Measurements from ENCODE around the gene PEX3.

PEX3 gene

GRCh38 chr6:143496974-143497373 is 46.4 kb downstream of the PEX3 start:
- DNase-seq, result no peak
- no peak overlapping the region for H3K14ac ChIP-seq (ENCODE audit: low read length)
- H2AK5ac ChIP-seq (ENCODE audit: low read length), result no peak overlapping the region
- H2BK5ac ChIP-seq (ENCODE audit: low read depth, low read length, poor library complexity), result no peak overlapping the region
- no peak overlapping the region for H3K4ac ChIP-seq (ENCODE audit: low read depth, low read length)
- no peak overlapping the region for H2AFZ ChIP-seq (ENCODE audit: insufficient read depth, low read length, poor library complexity)
- H2BK120ac ChIP-seq (ENCODE audit: insufficient read depth, low read length, poor library complexity), result no peak overlapping the region
- H4K12ac ChIP-seq (ENCODE audit: low read depth, low read length), result no peak overlapping the region
- peaks cover 5 to 9% of the 10 kb centered on the region in 2 experiments for H3K36me3 ChIP-seq (ENCODE audit: control insufficient read depth in 1 of 2, insufficient read depth in 2 of 2, low read length in 2 of 2)
- no peak overlapping the region for H4K8ac ChIP-seq (ENCODE audit: low read depth, low read length)
- no peak overlapping the region for H3K27ac ChIP-seq (ENCODE audit: low read depth, low read length)
- no peak overlapping the region for H3K23ac ChIP-seq (ENCODE audit: low read length)
- no peak overlapping the region for H3K9ac ChIP-seq (ENCODE audit: low read length)
- no CpG with 5 or more reads among the region's 1 CpG for WGBS (ENCODE audit: extremely low coverage, insufficient coverage, insufficient read length)
- H2BK12ac ChIP-seq (ENCODE audit: low read length), result no peak overlapping the region
- H3K9me3 ChIP-seq (ENCODE audit: insufficient read depth, low read depth, low read length), result no peaks in the 10 kb centered on the region
- H3K4me1 ChIP-seq (ENCODE audit: control insufficient read depth in 1 of 2, insufficient read depth in 2 of 2, low read length in 2 of 2), result no peaks in the 10 kb centered on the region
- no peaks in the 10 kb centered on the region for H3K79me1 ChIP-seq (ENCODE audit: low read length)
- no peak overlapping the region for H3K4me3 ChIP-seq (ENCODE audit: low read depth, low read length)
- H3K27me3 ChIP-seq (ENCODE audit: insufficient read depth, low read length), result no peaks in the 10 kb centered on the region
- H3K79me2 ChIP-seq (ENCODE audit: control insufficient read depth, insufficient read depth, low read length, poor library complexity), result no peaks in the 10 kb centered on the region
- H3K18ac ChIP-seq (ENCODE audit: low read length), result no peak overlapping the region
- H4K91ac ChIP-seq (ENCODE audit: low read depth, low read length), result no peak overlapping the region
- no peak overlapping the region for H3K4me2 ChIP-seq (ENCODE audit: low read length)

DNA sequence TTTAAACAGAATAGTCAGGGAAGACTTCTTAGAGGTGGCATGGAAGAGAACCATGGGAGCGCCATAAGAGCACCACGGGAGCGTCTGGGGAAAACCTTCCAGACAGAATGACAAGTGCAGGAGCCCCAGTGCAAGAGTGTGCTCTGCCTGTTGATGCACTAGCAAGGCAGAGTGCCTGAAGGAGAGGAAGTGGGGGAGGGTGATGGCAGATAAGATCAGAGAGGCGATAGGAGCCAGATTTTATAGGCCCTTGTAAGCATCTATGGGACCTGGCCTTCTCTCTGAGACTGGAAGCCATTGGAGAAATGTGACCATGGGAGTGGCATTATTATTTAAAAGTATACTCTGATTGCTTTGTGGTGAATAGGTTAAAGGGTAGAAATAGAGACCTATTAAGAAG is 47.8 kb downstream of the PEX3 start:
- H2AK5ac ChIP-seq (ENCODE audit: low read length), result no peak overlapping the region
- no peak overlapping the region for H3K9ac ChIP-seq (ENCODE audit: low read length)
- H4K8ac ChIP-seq (ENCODE audit: low read depth, low read length), result no peak overlapping the region
- H3K9me3 ChIP-seq (ENCODE audit: insufficient read depth, low read depth, low read length), result no peaks in the 10 kb centered on the region
- no peak overlapping the region for H4K12ac ChIP-seq (ENCODE audit: low read depth, low read length)
- no peak overlapping the region for H3K4ac ChIP-seq (ENCODE audit: low read depth, low read length)
- no peak overlapping the region for H3K4me3 ChIP-seq (ENCODE audit: low read depth, low read length)
- H3K27ac ChIP-seq (ENCODE audit: low read depth, low read length), result no peak overlapping the region
- H2BK12ac ChIP-seq (ENCODE audit: low read length), result no peak overlapping the region
- no peaks in the 10 kb centered on the region for H3K4me1 ChIP-seq (ENCODE audit: control insufficient read depth in 1 of 2, insufficient read depth in 2 of 2, low read length in 2 of 2)
- H3K23ac ChIP-seq (ENCODE audit: low read length), result no peak overlapping the region
- no CpG with 5 or more reads among the region's 4 CpGs for WGBS (ENCODE audit: extremely low coverage, insufficient coverage, insufficient read length)
- no peak overlapping the region for H3K14ac ChIP-seq (ENCODE audit: low read length)
- no peak overlapping the region for H3K4me2 ChIP-seq (ENCODE audit: low read length)
- H3K79me1 ChIP-seq (ENCODE audit: low read length), result no peaks in the 10 kb centered on the region
- no peak for DNase-seq
- no peaks in the 10 kb centered on the region for H3K79me2 ChIP-seq (ENCODE audit: control insufficient read depth, insufficient read depth, low read length, poor library complexity)
- no peak overlapping the region for H4K91ac ChIP-seq (ENCODE audit: low read depth, low read length)
- H2BK5ac ChIP-seq (ENCODE audit: low read depth, low read length, poor library complexity), result no peak overlapping the region
- H3K36me3 ChIP-seq (ENCODE audit: control insufficient read depth in 1 of 2, insufficient read depth in 2 of 2, low read length in 2 of 2), result peaks cover 5 to 10% of the 10 kb centered on the region in 2 experiments
- no peak overlapping the region for H2BK120ac ChIP-seq (ENCODE audit: insufficient read depth, low read length, poor library complexity)
- H3K18ac ChIP-seq (ENCODE audit: low read length), result no peak overlapping the region
- no peak overlapping the region for H2AFZ ChIP-seq (ENCODE audit: insufficient read depth, low read length, poor library complexity)
- H3K27me3 ChIP-seq (ENCODE audit: insufficient read depth, low read length), result no peaks in the 10 kb centered on the region

- no peaks in the 10 kb centered on the region for H3K79me1 ChIP-seq (ENCODE audit: low read length)
- H3K18ac ChIP-seq (ENCODE audit: low read length), result no peak overlapping the region
- no peak for DNase-seq
- H3K9ac ChIP-seq (ENCODE audit: low read length), result no peak overlapping the region
- H4K12ac ChIP-seq (ENCODE audit: low read depth, low read length), result no peak overlapping the region
- no peak overlapping the region for H2AK5ac ChIP-seq (ENCODE audit: low read length)
- no peak overlapping the region for H2BK12ac ChIP-seq (ENCODE audit: low read length)
- H3K27me3 ChIP-seq (ENCODE audit: insufficient read depth, low read length), result no peaks in the 10 kb centered on the region
- H3K9me3 ChIP-seq (ENCODE audit: insufficient read depth, low read depth, low read length), result no peaks in the 10 kb centered on the region
- H3K79me2 ChIP-seq (ENCODE audit: control insufficient read depth, insufficient read depth, low read length, poor library complexity), result no peaks in the 10 kb centered on the region
- no peak overlapping the region for H3K4me3 ChIP-seq (ENCODE audit: low read depth, low read length)
- no peak overlapping the region for H2AFZ ChIP-seq (ENCODE audit: insufficient read depth, low read length, poor library complexity)
- H3K36me3 ChIP-seq (ENCODE audit: control insufficient read depth in 1 of 2, insufficient read depth in 2 of 2, low read length in 2 of 2), result peaks cover 2 to 13% of the 10 kb centered on the region in 2 experiments
- WGBS (ENCODE audit: extremely low coverage, insufficient coverage, insufficient read length), result no CpG with 5 or more reads among the region's 2 CpGs
- H3K27ac ChIP-seq (ENCODE audit: low read depth, low read length), result no peak overlapping the region
- no peak overlapping the region for H4K91ac ChIP-seq (ENCODE audit: low read depth, low read length)
- H3K4me1 ChIP-seq (ENCODE audit: control insufficient read depth in 1 of 2, insufficient read depth in 2 of 2, low read length in 2 of 2), result no peaks in the 10 kb centered on the region
- no peak overlapping the region for H2BK120ac ChIP-seq (ENCODE audit: insufficient read depth, low read length, poor library complexity)
- no peak overlapping the region for H3K14ac ChIP-seq (ENCODE audit: low read length)
- H2BK5ac ChIP-seq (ENCODE audit: low read depth, low read length, poor library complexity), result no peak overlapping the region
- H3K23ac ChIP-seq (ENCODE audit: low read length), result no peak overlapping the region
- H4K8ac ChIP-seq (ENCODE audit: low read depth, low read length), result no peak overlapping the region
- no peak overlapping the region for H3K4ac ChIP-seq (ENCODE audit: low read depth, low read length)
- H3K4me2 ChIP-seq (ENCODE audit: low read length), result no peak overlapping the region
Observed at GRCh38 chr6:143501851-143502250, 51.2 kb downstream of the PEX3 start.

GRCh38 chr6:143504369-143504768 is 53.8 kb downstream of the PEX3 start:
- Histone ChIP-seq H2AFZ (ENCODE audit: insufficient read depth, low read length, poor library complexity) (no peak overlapping the region), H2AK5ac (ENCODE audit: low read length) (no peak overlapping the region), H4K8ac (ENCODE audit: low read depth, low read length) (no peak overlapping the region), H3K27ac (ENCODE audit: low read depth, low read length) (no peak overlapping the region), H3K9ac (ENCODE audit: low read length) (no peak overlapping the region), H3K9me3 (ENCODE audit: insufficient read depth, low read depth, low read length) (no peaks in the 10 kb centered on the region), H4K91ac (ENCODE audit: low read depth, low read length) (no peak overlapping the region), H3K4me2 (ENCODE audit: low read length) (no peak overlapping the region), H3K4ac (ENCODE audit: low read depth, low read length) (no peak overlapping the region), H3K4me1 (ENCODE audit: control insufficient read depth in 1 of 2, insufficient read depth in 2 of 2, low read length in 2 of 2) (no peaks in the 10 kb centered on the region), H3K79me2 (ENCODE audit: control insufficient read depth, insufficient read depth, low read length, poor library complexity) (no peaks in the 10 kb centered on the region), H3K18ac (ENCODE audit: low read length) (no peak overlapping the region), H3K14ac (ENCODE audit: low read length) (no peak overlapping the region), H3K23ac (ENCODE audit: low read length) (no peak overlapping the region), H2BK5ac (ENCODE audit: low read depth, low read length, poor library complexity) (no peak overlapping the region), H4K12ac (ENCODE audit: low read depth, low read length) (no peak overlapping the region), H3K36me3 (ENCODE audit: control insufficient read depth in 1 of 2, insufficient read depth in 2 of 2, low read length in 2 of 2) (peaks cover 0 to 13% of the 10 kb centered on the region in 2 experiments), H3K4me3 (ENCODE audit: low read depth, low read length) (no peak overlapping the region), H2BK12ac (ENCODE audit: low read length) (no peak overlapping the region), H3K27me3 (ENCODE audit: insufficient read depth, low read length) (no peaks in the 10 kb centered on the region), H2BK120ac (ENCODE audit: insufficient read depth, low read length, poor library complexity) (no peak overlapping the region), H3K79me1 (ENCODE audit: low read length) (no peaks in the 10 kb centered on the region)
- DNase-seq, result no peak
- WGBS (ENCODE audit: extremely low coverage, insufficient coverage, insufficient read length), result no CpG with 5 or more reads among the region's 1 CpG

Data from trophoblast cell (in vitro differentiated cells and primary cell).